CD4-positive, alpha-beta T cell treated with Interleukin-15 for 1 hour (primary cell): ENCODE measurements around the gene FGGY.

ENCODE experiments used
- DNase-seq: peaks from one replicate; pipeline ENCODE4 v3.0.0-alpha.2; 2020

Gene FGGY

GRCh38 chr1:59391212-59392179 is 94.6 kb downstream of the FGGY start:
- DNase-seq, result no peak

GRCh38 chr1:59393211-59394180 is 96.6 kb downstream of the FGGY start:
- no peak for DNase-seq

DNA sequence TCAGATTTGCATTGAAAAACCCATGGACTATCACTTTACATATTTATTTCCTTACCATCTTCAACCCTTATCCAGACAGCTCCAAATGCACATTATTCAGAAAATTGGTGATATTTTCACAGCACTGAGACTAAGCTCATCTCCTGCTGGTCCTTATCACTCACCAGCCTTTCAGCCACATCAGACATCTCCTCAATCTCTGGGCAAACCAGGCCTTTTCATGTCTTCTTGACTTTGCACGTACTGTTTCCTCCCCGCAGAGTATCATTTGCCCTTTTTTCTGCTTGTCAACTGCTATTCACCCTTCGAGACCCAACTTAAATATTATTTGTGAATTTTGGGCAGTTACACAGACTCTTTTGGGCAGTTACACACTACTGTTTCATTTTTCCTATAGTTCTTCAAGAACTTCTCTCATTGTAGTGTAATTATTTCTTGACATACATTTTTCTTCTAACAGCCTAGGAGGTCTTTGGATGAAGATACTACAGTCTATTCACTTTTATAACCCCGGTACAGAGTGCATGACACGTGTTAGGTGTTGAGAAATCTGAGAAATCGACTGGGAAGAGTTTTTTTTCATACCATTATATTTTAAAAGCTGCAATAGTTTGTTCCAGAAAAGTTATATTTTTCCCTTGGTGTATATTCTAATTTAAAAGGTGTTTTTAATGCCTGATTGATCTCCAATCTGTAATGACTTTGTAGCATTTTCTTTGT is 98.0 kb downstream of the FGGY start:
- DNase-seq, result no peak

- DNase-seq, result no peak
Observed at GRCh38 chr1:59396387-59396786, 99.5 kb downstream of the FGGY start.

GRCh38 chr1:59397139-59397858 is 100.4 kb downstream of the FGGY start:
- no peak for DNase-seq

- no peak for DNase-seq
Observed at GRCh38 chr1:59399642-59400041, 102.7 kb downstream of the FGGY start.

DNA sequence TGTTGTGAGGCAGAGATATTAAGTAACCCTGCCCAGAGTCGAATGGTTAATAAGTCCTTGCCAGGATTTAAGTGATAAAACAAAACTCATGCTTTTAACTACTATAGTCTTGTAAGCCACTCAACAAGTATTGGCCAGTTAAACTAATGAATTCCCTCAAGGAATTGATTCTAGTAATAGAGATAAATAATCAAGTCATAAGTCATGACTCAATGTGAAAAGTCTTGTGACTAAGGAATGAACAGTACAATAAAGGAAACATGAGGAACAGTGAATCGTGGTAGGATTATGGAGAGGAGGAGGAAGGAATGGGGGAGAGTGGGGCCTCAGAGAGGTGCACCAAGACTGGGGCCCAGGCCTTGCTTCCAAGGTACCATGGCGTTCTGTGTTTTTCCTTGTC is 104.7 kb downstream of the FGGY start:
- DNase-seq, result no peak

GRCh38 chr1:59404796-59405195 is 107.9 kb downstream of the FGGY start:
- no peak for DNase-seq

DNA sequence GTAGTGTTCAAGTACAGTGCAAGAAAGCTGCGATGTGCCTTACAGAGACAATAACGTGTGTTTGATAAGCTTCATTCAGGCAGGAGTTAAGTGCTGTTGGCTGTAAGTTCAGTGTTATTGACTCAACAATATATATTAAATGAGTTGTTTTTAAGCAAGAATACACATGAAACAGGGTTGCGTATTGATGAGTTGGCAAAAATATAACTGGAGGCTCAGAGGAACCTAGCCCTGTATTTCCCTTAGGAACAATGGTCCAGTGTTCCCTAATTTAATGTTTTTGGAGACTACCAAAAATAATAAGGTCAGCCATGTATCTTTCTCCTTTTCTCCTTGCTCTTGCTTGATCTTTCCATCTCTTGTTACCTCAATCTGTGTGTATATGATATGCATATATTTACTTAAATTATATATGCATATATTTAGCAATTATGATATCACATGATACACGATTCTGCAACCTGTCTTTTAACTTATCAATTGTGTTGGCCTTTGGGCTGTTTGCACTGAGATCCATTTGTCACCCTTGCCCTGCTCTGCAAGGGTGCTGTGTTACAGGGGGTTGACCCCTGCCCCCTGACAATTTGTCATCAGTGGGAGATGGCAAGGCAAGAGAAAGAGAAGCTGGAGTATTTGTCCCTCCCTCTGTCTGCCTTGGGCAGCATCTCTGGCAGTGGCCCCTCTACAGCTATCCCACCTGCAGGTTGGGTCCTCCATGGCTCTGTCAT is 109.7 kb downstream of the FGGY start:
- no peak for DNase-seq

DNA sequence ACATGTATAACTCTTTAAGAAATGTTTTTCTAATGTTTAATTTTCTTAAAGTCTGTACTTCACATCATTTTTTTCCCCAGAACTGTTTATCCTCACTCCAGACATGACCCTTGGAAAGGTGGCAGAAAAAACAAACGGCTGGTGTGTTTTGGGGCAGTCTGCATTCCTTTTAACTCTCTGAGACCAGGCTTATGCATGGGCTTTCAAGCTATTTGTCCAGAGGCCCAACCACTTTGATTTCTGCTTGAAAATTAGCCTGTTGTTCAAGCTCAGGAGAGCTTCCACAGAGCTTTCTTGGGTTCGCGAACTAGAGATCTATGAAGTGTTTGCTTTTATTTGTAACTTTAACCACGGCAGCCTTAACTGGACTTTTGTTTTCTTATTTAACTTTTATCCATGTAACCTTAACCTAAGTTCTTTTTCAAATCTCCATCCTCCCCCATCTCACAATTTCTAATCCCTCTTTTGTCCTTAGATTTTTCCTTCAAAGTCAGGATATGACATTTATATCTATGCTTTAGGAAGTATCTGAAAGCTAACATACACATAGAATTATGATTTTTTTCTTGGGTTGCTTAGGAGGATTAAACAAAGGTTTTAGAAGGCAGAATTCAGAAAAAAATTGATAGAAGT is 111.8 kb downstream of the FGGY start:
- DNase-seq, result no peak

DNA sequence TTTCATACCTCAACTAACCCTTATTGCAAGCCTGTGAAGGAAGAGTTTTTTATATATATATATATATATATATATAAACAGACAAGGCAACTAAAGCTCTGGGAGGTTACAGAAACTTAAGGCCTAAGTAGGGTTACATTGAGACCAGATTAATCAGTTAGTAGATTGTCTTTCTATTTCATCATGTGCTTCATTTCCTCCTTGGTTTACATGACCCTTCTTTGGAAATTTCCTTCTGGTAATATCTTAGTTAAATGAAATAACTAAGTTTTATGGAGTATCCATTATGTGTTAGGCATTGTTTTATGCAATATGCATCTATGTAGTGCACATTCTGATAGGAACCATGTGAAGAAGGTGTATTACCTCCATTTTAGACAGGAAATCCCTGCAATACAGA is 112.7 kb downstream of the FGGY start:
- DNase-seq, result no peak

DNA sequence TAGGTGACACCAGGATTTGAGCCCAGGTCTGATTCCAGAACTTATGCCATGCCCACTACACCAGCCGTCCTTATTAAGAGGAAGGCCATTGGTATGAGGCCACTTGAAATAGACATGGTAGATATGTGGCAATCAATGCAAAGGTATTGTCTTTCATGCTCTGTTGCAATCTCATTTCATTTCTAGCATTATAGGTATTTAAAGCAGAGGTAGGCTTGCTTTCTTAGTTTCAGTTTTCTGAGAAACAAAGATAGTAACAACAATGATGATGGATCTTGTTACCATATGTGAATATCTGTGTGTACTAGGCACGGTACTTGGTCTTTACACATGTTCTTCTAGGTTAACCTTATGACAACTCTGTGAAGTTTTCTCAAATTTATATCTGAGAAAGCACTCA is 113.1 kb downstream of the FGGY start:
- DNase-seq, result no peak

DNA sequence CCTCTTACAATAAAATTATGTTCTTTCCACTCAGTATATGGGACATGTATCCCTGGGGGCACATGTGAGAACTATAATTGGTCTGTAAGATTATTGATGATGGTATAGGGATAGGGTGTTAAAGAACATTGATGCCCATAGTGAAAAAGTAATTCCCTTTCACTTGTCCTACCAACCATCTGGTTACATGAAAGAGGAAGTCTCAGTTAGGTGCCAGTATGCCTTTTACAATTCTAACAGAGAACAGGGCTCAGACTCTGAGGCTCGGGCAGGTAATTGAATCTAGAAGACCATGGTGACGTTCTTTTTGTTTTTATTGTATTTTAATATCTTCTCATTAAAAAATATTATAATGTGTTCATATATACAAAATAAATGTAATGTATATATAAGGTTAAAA is 113.6 kb downstream of the FGGY start:
- no peak for DNase-seq

DNA sequence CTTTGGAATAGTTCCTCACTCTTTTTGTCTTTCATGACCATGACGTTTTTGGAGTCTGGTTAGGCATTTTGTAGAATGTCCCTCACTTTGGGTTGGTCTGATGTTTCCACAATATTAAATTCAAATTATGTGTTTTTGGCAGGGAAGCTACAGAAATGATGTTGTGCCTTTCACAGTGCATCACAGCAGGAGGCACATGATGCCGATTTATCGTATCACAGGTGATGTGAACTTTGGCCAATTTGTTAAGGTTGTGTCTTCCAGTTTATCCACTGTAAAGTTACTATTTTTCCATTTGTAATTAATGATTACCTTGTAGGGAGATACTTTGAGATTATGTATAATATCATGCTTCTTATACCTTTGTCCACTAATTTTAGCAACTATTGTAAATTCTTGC is 114.3 kb downstream of the FGGY start:
- no peak for DNase-seq

GRCh38 chr1:59412718-59413326 is 115.9 kb downstream of the FGGY start:
- no peak for DNase-seq

- no peak for DNase-seq
Observed at GRCh38 chr1:59413327-59413720, 116.4 kb downstream of the FGGY start.

- no peak for DNase-seq
Observed at GRCh38 chr1:59414406-59415133, 117.7 kb downstream of the FGGY start.

GRCh38 chr1:59415286-59415850 is 118.5 kb downstream of the FGGY start:
- no peak for DNase-seq

- no peak for DNase-seq
Observed at GRCh38 chr1:59415881-59416280, 119.0 kb downstream of the FGGY start.

DNA sequence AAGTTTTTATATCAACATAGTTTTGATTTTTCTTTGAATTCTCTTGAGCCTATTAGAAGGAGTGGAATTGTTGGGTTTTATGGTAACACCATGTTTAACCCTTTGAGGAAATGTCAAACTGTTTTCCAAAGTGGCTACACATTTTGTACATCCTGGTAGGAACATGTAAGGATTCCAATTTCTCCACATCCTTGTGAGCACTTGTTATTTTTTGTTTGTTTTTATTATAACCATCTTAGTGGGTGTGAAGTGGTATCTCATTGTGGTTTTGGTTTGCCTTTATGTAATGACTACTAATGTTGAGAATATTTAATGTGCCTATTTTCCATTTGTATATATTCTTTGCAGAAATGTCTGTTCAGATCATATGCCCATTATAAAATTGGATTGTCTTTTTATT is 120.5 kb downstream of the FGGY start:
- DNase-seq, result no peak
